Measurements from ENCODE around the gene KCNIP3. TPM values are rescaled to one million over a fixed set of nuclear protein-coding genes. Genes with fewer than 3 reads are reported as not detected.
A peak's percentile ranks its signal among the peaks of the same experiment; 100 is the strongest.

KCNIP3 gene
- total and polyA plus RNA-seq, 12 donors, result 2.1 to 8.0 (median 3.9) TPM

DNA sequence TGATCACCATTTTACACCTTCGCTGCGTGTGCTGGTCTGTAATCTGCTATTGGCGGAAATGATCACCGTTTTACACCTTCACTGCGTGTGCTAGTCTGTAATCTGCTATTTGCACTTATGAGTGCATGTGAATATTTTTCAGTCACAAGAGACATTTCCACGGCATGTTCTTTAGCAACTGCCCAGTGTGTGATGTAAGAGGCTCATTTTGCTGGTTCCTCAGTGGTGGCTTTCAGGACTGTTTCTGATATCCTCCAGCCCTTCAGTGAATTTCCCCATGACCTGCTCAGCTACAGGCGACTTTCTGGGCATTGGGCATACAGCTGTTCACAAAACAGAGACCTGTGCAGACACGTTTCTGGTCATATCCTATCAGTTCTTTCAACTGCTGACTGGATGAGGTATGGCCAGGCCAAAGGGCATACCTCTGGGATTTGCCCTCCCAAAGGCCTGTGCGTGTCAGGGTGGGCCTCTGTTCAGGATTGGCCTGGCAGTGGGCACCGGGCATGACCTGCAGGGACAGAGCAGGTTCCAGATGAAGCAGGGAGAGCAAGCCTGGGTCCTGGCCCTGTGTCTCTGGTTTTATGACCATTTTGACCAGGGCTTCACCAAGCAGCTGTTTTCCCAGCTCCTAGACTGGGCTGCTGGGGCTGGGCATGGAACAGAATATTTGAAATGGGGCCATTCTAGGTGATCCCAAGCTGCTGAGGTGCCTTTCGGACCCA lies 23.4 kb upstream of the KCNIP3 start:
- no peaks in the 10 kb centered on the region for H3K36me3 ChIP-seq
- DNase-seq (no peak), ATAC-seq (no peak)
- H3K27me3 ChIP-seq, result no peaks in the 10 kb centered on the region
- H3K4me3 ChIP-seq, result no peak overlapping the region
- intact Hi-C loops (cut with DNase I), result no loop called here
- TF ChIP-seq, protein P1, sequence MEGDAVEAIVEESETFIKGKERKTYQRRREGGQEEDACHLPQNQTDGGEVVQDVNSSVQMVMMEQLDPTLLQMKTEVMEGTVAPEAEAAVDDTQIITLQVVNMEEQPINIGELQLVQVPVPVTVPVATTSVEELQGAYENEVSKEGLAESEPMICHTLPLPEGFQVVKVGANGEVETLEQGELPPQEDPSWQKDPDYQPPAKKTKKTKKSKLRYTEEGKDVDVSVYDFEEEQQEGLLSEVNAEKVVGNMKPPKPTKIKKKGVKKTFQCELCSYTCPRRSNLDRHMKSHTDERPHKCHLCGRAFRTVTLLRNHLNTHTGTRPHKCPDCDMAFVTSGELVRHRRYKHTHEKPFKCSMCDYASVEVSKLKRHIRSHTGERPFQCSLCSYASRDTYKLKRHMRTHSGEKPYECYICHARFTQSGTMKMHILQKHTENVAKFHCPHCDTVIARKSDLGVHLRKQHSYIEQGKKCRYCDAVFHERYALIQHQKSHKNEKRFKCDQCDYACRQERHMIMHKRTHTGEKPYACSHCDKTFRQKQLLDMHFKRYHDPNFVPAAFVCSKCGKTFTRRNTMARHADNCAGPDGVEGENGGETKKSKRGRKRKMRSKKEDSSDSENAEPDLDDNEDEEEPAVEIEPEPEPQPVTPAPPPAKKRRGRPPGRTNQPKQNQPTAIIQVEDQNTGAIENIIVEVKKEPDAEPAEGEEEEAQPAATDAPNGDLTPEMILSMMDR (IDR thresholded peaks at IDR 0.05), result no peak
- 87 to 92% methylated on average over 11 of the region's 11 CpGs for WGBS, 2 donors
- H3K4me1 ChIP-seq, result no peaks in the 10 kb centered on the region
- no peak overlapping the region for H3K27ac ChIP-seq
- no peaks in the 10 kb centered on the region for H3K9me3 ChIP-seq

DNA sequence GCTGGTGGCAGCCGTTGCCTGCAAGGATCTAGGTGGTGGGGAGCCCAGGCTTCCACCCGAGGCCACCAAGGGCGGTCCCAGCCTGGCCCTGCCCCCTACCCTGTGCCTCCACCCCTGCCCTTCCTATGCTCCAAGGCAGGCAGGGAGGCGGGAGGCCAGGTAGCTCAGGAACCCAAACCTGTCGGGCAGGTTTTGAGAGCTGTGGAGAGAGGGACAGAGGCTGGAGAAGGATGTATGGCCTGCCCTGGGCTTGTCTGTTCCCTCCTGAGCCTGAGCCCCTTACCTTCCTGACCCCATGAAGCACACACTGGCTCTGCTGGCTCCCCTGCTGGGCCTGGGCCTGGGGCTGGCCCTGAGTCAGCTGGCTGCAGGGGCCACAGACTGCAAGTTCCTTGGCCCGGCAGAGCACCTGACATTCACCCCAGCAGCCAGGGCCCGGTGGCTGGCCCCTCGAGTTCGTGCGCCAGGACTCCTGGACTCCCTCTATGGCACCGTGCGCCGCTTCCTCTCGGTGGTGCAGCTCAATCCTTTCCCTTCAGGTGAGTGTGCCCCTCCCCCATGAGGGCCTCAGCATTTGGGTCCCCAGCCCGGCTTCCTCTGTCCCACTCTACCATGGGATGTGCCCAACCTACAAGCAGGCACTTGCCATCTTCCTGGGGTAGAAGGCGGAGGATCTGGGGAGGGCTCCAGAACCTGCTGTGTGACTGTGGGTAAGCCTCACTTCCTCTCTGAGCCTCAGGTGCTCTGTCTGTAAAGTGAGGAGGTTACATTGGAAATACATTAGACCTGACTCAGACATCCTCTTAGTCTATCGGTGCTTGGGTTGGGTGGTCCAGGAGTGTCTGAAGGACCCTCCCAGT lies 22.6 kb upstream of the KCNIP3 start, which contains the start of gene PROM2:
TSS of gene PROM2 (plus strand) at position 159 of the 860 bp plus-strand sequence. CDS start at position 296, 137 bp downstream.
- DNase-seq (no peak), ATAC-seq (no peak)
- no peaks in the 10 kb centered on the region for H3K4me1 ChIP-seq
- no peak within 1 kb of the TSS for H3K27ac ChIP-seq
- TF ChIP-seq, protein P1 (IDR thresholded peaks at IDR 0.05), result no peak
- no peaks in the 10 kb centered on the region for H3K36me3 ChIP-seq
- WGBS, 2 donors, result 73 to 78% methylated on average over 16 to 17 of the region's 17 CpGs
- intact Hi-C loops (cut with DNase I), result no loop called here
- no peaks in the 10 kb centered on the region for H3K27me3 ChIP-seq
- no peak within 1 kb of the TSS for H3K4me3 ChIP-seq
- no peaks in the 10 kb centered on the region for H3K9me3 ChIP-seq

DNA sequence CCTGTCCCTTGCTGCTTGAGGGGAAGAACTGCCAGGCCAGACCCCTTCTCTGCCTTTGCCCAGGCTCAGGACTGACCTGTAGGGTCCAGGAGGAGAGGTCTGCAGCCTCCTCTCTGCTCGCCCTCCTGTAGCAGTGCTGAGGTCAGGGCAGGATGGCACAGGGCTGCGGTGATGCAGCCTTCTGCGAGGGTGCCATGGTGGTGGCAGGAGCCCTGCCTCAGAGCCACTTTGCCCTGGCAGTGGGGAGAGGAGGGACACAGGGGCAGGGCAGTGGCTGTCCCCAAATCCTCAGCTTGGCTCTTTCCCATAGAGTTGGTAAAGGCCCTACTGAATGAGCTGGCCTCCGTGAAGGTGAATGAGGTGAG lies 22.0 kb upstream of the KCNIP3 start:
- TF ChIP-seq, protein P1 (IDR thresholded peaks at IDR 0.05), result no peak
- no peaks in the 10 kb centered on the region for H3K9me3 ChIP-seq
- H3K27me3 ChIP-seq, result no peaks in the 10 kb centered on the region
- intact Hi-C loops (cut with DNase I), result no loop called here
- H3K4me1 ChIP-seq, result no peaks in the 10 kb centered on the region
- ATAC-seq (no peak), DNase-seq (no peak)
- 88 to 100% methylated on average over 4 of the region's 4 CpGs for WGBS, 2 donors
- no peak overlapping the region for H3K4me3 ChIP-seq
- no peak overlapping the region for H3K27ac ChIP-seq
- no peaks in the 10 kb centered on the region for H3K36me3 ChIP-seq

DNA sequence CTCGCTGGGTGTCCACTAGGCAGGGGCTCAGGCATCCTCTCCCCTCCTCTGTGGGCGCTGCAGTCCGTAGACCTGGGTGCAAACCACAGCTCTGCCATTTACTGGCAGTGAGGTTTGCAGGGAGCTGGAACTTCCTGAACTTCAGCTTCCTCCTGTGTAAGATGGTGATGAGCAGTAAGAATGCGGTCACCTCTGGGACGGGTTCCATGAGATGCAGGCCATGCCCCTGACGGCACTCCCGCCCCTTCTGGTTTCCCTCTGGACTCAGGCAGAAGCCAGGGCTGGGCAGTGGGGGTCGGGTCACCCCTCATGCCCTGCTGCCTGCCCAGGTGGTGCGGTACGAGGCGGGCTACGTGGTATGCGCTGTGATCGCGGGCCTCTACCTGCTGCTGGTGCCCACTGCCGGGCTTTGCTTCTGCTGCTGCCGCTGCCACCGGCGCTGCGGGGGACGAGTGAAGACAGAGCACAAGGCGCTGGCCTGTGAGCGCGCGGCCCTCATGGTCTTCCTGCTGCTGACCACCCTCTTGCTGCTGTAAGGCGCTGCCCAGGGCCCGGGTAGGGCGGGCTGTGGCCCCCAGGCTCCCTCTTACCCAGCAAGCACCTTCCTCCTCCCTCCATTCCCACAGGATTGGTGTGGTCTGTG lies 21.4 kb upstream of the KCNIP3 start:
- Histone ChIP-seq H3K36me3 (no peaks in the 10 kb centered on the region), H3K4me3 (no peak overlapping the region), H3K4me1 (no peaks in the 10 kb centered on the region), H3K27me3 (no peaks in the 10 kb centered on the region), H3K9me3 (no peaks in the 10 kb centered on the region), H3K27ac (no peak overlapping the region)
- DNase-seq (no peak), ATAC-seq (peak in 1 of 8 donors; percentile 8)
- 88 to 90% methylated on average over 26 to 28 of the region's 28 CpGs for WGBS, 2 donors
- TF ChIP-seq, protein P1 (IDR thresholded peaks at IDR 0.05), result no peak
- intact Hi-C loops (cut with DNase I), result no loop called here
